ENCODE results near the gene KDM7A.

DNA sequence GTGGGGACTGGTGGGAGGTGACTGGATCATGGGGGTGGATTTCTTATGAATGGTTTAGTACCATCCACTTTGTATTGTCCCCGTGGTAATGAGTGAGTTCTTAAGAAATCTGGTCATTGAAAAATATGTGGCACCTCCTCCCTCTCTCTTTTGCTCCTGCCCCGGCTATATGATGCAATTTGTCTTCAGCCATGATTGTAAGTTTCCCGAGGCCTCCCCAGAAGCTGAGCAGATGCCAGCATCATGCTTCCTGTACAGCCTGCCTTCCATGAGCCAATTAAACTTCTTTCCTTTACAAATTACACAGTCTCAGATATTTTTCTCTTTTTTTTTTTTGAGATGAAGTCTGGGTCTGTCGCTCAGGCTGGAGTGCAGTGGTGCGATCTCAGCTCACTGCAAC is 2.6 kb upstream of the KDM7A start:
- TF ChIP-seq RCOR1 (IDR thresholded peaks at IDR 0.05; ENCODE audit: low read depth, low read length) (no peak), EHF (CRISPR knock-in tag; IDR thresholded peaks at IDR 0.05) (no peak), CHD2 (IDR thresholded peaks at IDR 0.05; ENCODE audit: low read length, partially characterized antibody) (no peak), JUNB (IDR thresholded peaks at IDR 0.05) (no peak), ZFP36 (IDR thresholded peaks at IDR 0.05; ENCODE audit: borderline replicate concordance, partially characterized antibody) (no peak), POLR2A (IDR thresholded peaks at IDR 0.05; ENCODE audit: low read length) (no peak), MAZ (IDR thresholded peaks at IDR 0.05; ENCODE audit: borderline replicate concordance, low read depth, low read length) (no peak), RNF2 (IDR thresholded peaks at IDR 0.05; ENCODE audit: borderline replicate concordance, low read depth) (no peak)
- TF ChIP-seq, protein P1, sequence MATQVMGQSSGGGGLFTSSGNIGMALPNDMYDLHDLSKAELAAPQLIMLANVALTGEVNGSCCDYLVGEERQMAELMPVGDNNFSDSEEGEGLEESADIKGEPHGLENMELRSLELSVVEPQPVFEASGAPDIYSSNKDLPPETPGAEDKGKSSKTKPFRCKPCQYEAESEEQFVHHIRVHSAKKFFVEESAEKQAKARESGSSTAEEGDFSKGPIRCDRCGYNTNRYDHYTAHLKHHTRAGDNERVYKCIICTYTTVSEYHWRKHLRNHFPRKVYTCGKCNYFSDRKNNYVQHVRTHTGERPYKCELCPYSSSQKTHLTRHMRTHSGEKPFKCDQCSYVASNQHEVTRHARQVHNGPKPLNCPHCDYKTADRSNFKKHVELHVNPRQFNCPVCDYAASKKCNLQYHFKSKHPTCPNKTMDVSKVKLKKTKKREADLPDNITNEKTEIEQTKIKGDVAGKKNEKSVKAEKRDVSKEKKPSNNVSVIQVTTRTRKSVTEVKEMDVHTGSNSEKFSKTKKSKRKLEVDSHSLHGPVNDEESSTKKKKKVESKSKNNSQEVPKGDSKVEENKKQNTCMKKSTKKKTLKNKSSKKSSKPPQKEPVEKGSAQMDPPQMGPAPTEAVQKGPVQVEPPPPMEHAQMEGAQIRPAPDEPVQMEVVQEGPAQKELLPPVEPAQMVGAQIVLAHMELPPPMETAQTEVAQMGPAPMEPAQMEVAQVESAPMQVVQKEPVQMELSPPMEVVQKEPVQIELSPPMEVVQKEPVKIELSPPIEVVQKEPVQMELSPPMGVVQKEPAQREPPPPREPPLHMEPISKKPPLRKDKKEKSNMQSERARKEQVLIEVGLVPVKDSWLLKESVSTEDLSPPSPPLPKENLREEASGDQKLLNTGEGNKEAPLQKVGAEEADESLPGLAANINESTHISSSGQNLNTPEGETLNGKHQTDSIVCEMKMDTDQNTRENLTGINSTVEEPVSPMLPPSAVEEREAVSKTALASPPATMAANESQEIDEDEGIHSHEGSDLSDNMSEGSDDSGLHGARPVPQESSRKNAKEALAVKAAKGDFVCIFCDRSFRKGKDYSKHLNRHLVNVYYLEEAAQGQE (IDR thresholded peaks at IDR 0.05): no peak

All from A549 (cell line).